ENCODE measurements around the gene FAM222A.

FAM222A gene

DNA sequence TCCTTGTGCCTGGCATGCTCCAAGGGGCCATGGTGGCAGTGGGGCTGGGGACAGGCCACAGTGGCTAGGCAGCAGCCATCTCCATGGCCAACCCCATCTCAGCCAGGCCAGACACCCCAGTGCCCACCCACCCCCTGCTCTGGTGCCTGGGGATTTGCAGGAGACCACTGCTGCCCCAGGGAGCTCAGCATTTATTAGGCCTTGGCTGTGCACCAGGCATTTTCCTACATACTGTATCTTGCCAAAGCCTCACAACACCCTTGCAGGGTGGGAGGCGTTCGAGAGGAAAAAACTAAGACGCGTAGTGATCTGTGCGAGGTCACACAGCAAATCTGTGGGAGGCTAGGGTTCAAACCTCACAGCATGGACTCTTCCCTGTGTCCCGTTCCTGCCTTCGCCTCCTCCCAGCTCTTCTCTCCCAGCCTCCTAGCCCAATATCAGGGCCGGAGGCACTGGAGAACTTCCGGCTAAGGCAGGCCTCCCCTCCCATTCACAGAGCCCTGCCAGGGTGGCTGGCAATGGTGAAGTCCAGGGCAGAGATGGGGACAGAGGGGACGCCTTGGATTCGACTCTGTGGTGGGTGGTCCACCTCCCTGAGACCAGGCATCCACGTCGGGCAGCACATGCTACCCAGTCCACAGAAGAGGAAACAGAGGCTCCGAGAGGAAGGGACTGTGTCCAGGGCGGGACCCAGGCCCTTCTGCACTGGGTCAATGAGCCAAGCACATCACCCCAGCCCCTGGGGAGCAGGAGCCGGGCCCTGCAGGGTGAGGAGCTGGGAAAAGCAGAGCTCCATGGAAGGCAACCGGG is 57.4 kb downstream of the FAM222A start:
- H3K27ac ChIP-seq: no peak overlapping the region
- peaks cover 0 to 7% (median 0%) of the 10 kb centered on the region in 3 donors for H3K36me3 ChIP-seq
- H3K9me3 ChIP-seq: no peaks in the 10 kb centered on the region
- H3K4me1 ChIP-seq: peaks cover 0 to 7% (median 3%) of the 10 kb centered on the region in 4 donors
- peak in 1 of 2 donors; percentile 39 for DNase-seq
- TF ChIP-seq, protein P1, sequence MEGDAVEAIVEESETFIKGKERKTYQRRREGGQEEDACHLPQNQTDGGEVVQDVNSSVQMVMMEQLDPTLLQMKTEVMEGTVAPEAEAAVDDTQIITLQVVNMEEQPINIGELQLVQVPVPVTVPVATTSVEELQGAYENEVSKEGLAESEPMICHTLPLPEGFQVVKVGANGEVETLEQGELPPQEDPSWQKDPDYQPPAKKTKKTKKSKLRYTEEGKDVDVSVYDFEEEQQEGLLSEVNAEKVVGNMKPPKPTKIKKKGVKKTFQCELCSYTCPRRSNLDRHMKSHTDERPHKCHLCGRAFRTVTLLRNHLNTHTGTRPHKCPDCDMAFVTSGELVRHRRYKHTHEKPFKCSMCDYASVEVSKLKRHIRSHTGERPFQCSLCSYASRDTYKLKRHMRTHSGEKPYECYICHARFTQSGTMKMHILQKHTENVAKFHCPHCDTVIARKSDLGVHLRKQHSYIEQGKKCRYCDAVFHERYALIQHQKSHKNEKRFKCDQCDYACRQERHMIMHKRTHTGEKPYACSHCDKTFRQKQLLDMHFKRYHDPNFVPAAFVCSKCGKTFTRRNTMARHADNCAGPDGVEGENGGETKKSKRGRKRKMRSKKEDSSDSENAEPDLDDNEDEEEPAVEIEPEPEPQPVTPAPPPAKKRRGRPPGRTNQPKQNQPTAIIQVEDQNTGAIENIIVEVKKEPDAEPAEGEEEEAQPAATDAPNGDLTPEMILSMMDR (IDR thresholded peaks at IDR 0.05): no peak
- intact Hi-C loops (cut with DNase I; ENCODE audit: low total_unique reads): loop anchor here (10.0 kb wide), 1 partner anchor 246 kb away; no protein-coding TSS in a partner anchor
- H3K4me3 ChIP-seq: no peak overlapping the region
- peaks cover 0 to 38% of the 10 kb centered on the region in 2 donors for H3K27me3 ChIP-seq

DNA sequence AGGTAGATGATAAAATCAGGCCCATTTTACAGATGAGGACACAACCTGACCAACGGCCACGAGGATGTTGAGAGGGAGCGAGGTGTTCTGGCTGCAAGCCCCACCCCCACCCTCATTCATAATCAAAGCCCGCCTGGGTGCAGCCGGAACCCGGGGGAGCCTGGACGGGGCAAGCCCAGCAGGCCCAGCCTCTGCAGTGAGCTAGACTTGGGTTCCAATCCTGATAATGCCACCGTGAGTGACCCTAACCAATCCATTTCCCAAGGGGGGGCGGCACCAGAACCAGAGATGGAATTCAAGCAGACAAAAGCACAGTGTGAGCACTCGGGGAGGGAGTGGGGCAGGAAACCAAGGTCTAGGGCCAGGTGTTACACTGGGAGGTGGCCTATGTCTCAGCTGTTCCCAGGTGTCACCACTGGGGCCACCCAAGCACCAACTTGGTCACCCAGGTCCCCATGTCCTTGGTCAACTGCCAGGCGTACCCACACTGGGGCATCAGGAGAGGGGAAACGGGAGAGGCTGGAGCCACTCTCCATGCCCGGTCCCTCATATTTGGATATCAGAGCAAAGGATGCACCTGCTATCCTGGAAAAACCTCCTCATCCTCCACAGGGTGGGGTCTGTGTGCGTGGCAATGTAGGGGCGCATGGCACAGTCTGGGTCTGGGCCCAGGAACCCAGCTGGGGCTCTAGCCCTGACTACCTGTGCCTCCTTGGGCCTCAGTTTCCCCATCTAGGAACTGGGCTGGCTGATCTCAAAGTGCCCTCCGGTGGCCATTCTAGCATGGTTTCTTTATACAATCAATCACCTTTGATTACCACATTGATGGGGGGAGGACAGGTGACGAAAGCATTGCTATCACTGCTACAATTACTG is 58.4 kb downstream of the FAM222A start:
- TF ChIP-seq, protein P1 (IDR thresholded peaks at IDR 0.05): no peak
- no peak overlapping the region for H3K27ac ChIP-seq
- intact Hi-C loops (cut with DNase I; ENCODE audit: low total_unique reads): loop anchor here (2.0 to 10.0 kb wide), 2 partner anchors 175 to 247 kb away; no protein-coding TSS in a partner anchor
- DNase-seq: peak in 1 of 2 donors; percentile 51
- H3K4me1 ChIP-seq: peaks cover 0 to 7% (median 3%) of the 10 kb centered on the region in 4 donors
- H3K4me3 ChIP-seq: no peak overlapping the region
- peaks cover 0 to 7% (median 0%) of the 10 kb centered on the region in 3 donors for H3K36me3 ChIP-seq
- no peaks in the 10 kb centered on the region for H3K9me3 ChIP-seq
- peaks cover 0 to 31% of the 10 kb centered on the region in 2 donors for H3K27me3 ChIP-seq

DNA sequence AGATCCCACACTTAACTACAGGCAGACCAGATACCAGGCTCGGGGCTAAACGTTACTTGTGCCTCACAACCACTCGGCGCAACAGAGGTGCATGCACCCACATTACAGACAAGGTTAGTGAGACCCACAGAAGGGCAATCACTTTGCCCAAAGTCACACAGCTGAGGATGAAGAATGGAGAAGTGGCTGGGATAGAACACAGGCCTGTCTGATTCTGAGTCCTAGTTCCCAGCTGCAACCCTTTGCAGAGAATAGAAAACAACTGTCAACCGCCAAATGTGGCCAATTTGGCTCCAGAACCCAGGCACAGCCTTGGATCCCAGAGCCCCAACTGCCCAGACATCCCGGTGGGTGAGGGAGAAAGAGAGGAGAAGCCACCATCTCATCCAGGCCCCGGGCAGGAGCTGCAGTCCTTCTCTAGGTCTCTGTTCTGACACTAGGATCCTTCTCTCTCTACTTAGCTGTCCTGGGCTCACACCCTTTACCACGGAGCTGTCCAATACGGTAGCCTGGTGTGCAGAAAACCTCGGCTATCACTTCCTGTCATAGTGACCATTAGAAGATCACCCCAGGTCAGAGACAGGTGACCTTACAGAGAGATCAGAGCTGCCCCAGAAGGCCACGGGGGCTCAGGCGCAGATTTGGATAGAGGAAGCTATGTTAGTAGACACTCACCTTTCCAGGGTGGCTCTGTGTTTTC is 59.1 kb downstream of the FAM222A start:
- Histone ChIP-seq H3K4me3 (no peak overlapping the region), H3K27me3 (peaks cover 0 to 31% of the 10 kb centered on the region in 2 donors), H3K27ac (no peak overlapping the region), H3K36me3 (peaks cover 0 to 7% (median 0%) of the 10 kb centered on the region in 3 donors), H3K4me1 (peaks cover 0 to 7% (median 3%) of the 10 kb centered on the region in 4 donors), H3K9me3 (no peaks in the 10 kb centered on the region)
- TF ChIP-seq, protein P1 (IDR thresholded peaks at IDR 0.05): no peak
- intact Hi-C loops (cut with DNase I; ENCODE audit: low total_unique reads): loop anchor here (2.0 to 10.0 kb wide), 2 partner anchors 176 to 248 kb away; no protein-coding TSS in a partner anchor
- peak in 1 of 2 donors; percentile 42 for DNase-seq

DNA sequence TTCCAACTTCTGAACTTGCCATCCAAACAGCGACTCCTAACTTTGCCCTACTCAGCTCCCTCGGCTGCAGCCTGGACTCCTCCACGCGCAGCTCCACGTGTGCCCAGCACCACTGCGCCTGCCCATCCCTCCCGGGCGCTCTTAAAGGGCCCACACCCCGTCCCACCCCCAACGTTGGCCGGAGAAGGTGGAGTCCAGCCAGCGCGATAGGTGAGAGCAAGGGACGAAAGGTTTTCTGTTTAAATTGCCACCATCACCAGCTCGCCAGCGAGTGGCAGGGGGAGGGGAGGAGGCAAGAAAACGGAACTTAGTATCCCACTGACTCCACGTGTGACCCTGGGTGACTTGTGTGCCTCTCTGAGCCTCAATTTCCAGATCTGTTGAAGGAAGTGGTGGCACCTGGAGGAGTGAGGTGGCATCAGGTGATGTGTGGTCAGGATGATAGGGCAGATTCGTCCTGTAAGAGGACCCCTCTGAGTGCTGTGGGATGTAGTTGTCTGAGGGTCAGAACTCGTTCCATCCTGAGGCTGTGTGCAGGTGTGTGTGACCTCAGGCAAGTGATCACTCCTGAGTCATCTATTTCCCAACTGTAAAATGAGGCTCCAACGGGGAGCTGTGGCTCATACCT is 59.9 kb downstream of the FAM222A start:
- H3K4me1 ChIP-seq: peaks cover 0 to 7% (median 3%) of the 10 kb centered on the region in 4 donors
- no peak overlapping the region for H3K27ac ChIP-seq
- no peak overlapping the region for H3K4me3 ChIP-seq
- intact Hi-C loops (cut with DNase I; ENCODE audit: low total_unique reads): loop anchor here (2.0 to 10.0 kb wide), 2 partner anchors 177 to 249 kb away; no protein-coding TSS in a partner anchor
- TF ChIP-seq, protein P1 (IDR thresholded peaks at IDR 0.05): no peak
- peak in 1 of 2 donors; percentile 48 for DNase-seq
- peaks cover 0 to 31% of the 10 kb centered on the region in 2 donors for H3K27me3 ChIP-seq
- peaks cover 0 to 4% (median 0%) of the 10 kb centered on the region in 3 donors for H3K36me3 ChIP-seq
- H3K9me3 ChIP-seq: peaks cover 0 to under 1% (median 0%) of the 10 kb centered on the region in 3 donors
